GM12878 (cell line): ENCODE results near the gene SHC1. TPM values are rescaled to one million over a fixed set of nuclear protein-coding genes. Genes with fewer than 3 reads are reported as not detected.

ENCODE experiments used
- CHD1 ChIP-seq: IDR thresholded peaks from 2 replicates; pipeline ENCODE4 v1.6.1; 2012; ENCODE audit warnings: low read depth, low read length, improper control_type of control experiment
- ETV6 ChIP-seq, 2 experiments: fragments of 450-650 bp in 1 of 2; IDR thresholded peaks in 1 of 2; conservative IDR thresholded peaks in 1 of 2; 2 replicates each; pipeline ENCODE4 v1.6.1; 2014; ENCODE audit warnings: antibody characterized with exemption in 1 of 2, borderline replicate concordance in 1 of 2, low read depth in 1 of 2, mild to moderate bottlenecking in 1 of 2, moderate library complexity in 1 of 2
- PAX5 ChIP-seq: IDR thresholded peaks from 2 replicates; pipeline ENCODE4 v1.6.1; 2011; ENCODE audit warnings: low read depth, low read length, borderline replicate concordance
- SMAD1 ChIP-seq: fragments of 450-650 bp; IDR thresholded peaks from 2 replicates; pipeline ENCODE4 v1.6.1; 2018; ENCODE audit warnings: mild to moderate bottlenecking, low read depth; ENCODE audit not compliant: partially characterized antibody
- ZNF687 ChIP-seq: fragments of 450-650 bp; IDR thresholded peaks from 2 replicates; pipeline ENCODE4 v1.6.1; 2017; ENCODE audit warnings: mild to moderate bottlenecking, moderate library complexity
- polyA plus RNA-seq, 11 experiments: library from polyadenylated mRNA; depleted of rRNA in 4 of 11; unstranded in 6 of 11; stranded (reverse) in 5 of 11; fragments of >200 nt; fragmentation: Nextera tagmentation in 4 of 11; fragmentation: Illumina TruSeq in 1 of 11; extraction: Ambion mirVana in 4 of 11; extraction: Trizol in 1 of 11; gene quantifications; 1 replicate in 1 of 11; 2 replicates in 10 of 11; pipeline versions ENCODE4 v1.2.1 to v1.2.3, GENCODE V29; 2011 to 2016; ENCODE audit warnings: inconsistent platforms in 2 of 11, missing spikeins in 2 of 11, low read depth in 1 of 11
- total RNA-seq, 4 experiments: library from RNA; depleted of rRNA in 3 of 4; stranded (reverse); fragments of >200 nt in 3 of 4; fragmentation: Illumina TruSeq in 1 of 4; extraction: Trizol in 1 of 4; gene quantifications; 2 replicates each; pipeline versions ENCODE4 v1.2.1 to v1.2.3, GENCODE V29; 2013 to 2021
- TF ChIP-seq, protein P1 (sequence below): IDR thresholded peaks from 2 replicates; pipeline ENCODE4 v1.6.1; 2011; ENCODE audit warnings: low read depth, mild to moderate bottlenecking, low read length, moderate library complexity, borderline replicate concordance; ENCODE audit errors: extremely low read depth
- TF ChIP-seq, protein P2 (sequence below): IDR thresholded peaks from 2 replicates; pipeline ENCODE4 v1.6.1; 2011; ENCODE audit warnings: borderline replicate concordance, low read depth, mild to moderate bottlenecking, moderate library complexity, mixed read lengths, low read length; ENCODE audit not compliant: insufficient read depth; ENCODE audit errors: extremely low read length

The SHC1 gene
- total and polyA plus RNA-seq, 10 of the 15 experiments (the other 5 are each of a cell fraction or from before 2014, with no cell fraction given), result 2.6 to 49.3 (median 25.2) TPM

GRCh38 chr1:154934358-154934948 is 36.1 kb downstream of the SHC1 start (continued):
- TF ChIP-seq ZNF687 (no peak), SMAD1 (no peak), ETV6 (conservative IDR thresholded peaks at IDR 0.05 in 1 of 2, IDR thresholded peaks at IDR 0.05 in 1 of 2; ENCODE audit: borderline replicate concordance in 1 of 2, low read depth in 1 of 2) (no peak), PAX5 (no peak), CHD1 (no peak)
- TF ChIP-seq, protein P1, sequence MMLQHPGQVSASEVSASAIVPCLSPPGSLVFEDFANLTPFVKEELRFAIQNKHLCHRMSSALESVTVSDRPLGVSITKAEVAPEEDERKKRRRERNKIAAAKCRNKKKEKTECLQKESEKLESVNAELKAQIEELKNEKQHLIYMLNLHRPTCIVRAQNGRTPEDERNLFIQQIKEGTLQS, result no peak
- TF ChIP-seq, protein P2, sequence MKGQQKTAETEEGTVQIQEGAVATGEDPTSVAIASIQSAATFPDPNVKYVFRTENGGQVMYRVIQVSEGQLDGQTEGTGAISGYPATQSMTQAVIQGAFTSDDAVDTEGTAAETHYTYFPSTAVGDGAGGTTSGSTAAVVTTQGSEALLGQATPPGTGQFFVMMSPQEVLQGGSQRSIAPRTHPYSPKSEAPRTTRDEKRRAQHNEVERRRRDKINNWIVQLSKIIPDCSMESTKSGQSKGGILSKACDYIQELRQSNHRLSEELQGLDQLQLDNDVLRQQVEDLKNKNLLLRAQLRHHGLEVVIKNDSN, result no peak
- TF ChIP-seq, all 136 proteins: peak for 0
